Stimulated activated CD8-positive, alpha-beta memory T cell treated with anti-CD3 and anti-CD28 coated beads, Interleukin-4, amount 100 ng/mL, for 48 hours (primary cell): ENCODE measurements around the gene NTRK1.

Experiments used
- DNase-seq: peaks from one replicate; pipeline ENCODE4 v3.0.0-alpha.2; 2020

NTRK1 gene

DNA sequence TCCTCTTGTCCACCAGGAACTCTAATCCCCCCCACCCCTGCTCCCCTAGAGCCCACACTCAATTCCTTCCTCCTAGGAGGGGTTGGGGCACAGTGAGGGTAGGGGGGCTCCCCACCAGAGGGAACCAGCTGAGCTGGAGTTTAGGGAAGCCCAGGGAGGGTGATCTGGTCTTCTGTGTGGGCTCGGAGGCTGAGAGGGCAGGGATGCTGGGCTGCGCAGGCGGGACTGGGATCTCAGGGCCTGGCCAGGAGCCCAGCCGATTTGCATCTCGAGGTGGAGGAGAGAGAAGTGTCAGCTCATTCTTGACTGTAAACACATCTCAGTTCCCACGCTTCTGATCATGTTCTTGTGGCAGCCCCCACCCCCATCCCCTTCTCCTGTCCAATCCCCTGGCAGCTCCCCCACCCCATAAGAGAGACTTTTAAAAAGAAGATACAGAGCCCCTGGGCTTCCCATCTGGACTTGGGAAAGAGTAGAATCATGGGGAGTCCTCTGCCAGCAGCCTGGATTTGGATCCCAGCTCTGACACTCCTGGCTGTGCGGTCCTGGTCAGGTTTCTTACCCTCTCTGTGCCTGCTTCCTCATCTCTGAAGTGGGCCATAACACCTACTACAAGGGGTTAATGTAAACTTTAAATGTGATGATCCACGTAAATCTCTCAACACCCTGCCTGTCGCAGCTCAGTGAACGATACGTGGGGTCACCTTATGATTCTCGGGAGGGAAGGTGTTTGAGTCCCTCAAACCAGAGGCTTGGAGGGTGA lies 39.5 kb downstream of the NTRK1 start:
- no peak for DNase-seq

DNA sequence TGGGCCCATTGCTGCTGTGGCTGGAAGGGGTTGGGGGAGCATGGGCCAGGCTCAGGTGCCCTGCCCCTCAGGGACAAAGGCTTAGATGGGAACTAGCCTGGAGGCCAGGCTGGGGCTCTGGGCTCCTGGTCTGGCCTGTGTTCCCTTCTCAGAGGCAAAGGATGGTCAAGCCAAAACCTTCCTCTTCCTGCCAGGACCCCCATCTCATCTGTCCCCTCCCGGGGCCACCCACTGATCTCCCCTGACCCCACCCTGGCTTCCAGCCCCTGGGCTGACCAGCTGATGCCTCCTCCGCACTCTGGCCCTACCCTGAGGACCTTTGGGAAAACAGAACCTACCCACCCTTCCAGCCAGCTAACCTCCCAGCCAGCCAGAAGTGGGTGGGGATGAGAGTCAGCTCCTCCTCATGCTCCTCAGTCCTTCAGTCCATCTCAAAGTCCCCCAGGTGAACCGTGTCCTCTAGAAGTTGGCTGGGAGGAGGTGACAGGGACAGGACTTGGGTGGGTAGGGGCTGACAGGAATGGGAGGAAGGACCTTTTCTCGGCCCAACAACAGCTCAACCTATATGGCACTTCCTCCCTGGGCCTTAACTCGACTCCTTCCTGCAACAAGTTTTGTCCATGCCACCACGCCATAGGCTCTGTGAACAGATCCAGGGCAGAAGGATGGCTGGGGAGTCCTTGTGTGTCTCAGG lies 40.4 kb downstream of the NTRK1 start:
- DNase-seq: no peak

DNA sequence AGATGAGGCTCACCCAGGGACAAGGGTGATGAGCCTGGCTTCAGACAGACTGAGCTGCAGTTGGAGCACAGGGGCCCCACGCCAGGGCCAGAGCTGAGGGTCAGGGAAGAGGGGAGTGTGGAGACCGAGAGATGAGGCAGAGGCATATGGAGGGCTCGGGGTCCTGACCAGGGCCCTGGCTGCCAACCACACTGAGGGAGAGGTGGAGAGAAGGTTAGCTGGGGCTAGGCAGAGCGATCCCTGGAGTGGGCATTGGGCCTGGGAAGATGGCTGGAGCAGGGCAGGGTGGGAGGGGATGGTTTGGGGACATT lies 40.9 kb downstream of the NTRK1 start:
- DNase-seq: no peak

DNA sequence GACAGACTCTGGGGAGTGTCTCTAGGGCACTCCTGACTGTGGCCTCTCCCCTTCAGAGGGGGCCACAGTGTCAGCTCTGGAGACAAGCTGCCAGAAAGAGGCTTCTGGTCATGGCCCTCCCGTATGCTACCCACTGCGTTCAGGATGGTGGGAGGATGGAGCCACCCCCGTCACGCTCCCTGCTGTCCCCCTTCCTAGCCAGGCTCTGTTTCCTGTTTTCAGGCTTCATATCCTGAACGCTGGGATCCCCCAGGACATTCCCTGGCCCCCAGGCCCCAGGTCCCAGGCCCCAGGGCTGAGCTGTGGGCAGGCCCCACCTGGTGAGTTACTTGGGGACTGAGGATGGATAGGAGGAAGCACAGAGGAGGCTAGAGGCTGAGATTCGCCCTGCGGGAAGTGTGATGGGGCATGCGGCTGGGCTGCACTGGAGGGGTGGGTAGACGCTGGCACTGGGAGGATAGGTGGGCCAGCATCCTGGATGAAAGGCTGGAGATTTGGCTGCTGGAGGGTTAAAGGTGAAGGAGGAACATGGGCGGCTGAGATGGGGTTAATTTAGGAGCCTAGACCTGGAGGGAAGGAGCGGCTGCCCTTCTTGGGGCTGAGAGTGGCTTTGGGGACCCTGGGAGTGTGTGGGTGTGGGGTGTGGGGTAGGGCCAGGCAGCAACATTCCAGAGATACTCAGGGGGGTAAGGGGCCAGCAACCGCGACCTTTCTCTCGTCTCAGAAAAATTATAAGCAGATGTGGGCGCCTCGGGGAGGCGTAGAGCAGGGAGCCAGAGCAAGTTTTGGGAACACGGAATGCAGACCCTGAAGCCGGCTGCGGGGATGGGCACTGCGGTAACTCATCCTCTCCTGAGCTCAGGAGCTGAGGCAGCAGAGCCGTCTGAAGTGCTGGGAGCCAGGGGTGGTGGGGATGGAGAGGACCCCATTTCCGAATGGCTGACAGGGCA lies 41.6 kb downstream of the NTRK1 start:
- no peak for DNase-seq

DNA sequence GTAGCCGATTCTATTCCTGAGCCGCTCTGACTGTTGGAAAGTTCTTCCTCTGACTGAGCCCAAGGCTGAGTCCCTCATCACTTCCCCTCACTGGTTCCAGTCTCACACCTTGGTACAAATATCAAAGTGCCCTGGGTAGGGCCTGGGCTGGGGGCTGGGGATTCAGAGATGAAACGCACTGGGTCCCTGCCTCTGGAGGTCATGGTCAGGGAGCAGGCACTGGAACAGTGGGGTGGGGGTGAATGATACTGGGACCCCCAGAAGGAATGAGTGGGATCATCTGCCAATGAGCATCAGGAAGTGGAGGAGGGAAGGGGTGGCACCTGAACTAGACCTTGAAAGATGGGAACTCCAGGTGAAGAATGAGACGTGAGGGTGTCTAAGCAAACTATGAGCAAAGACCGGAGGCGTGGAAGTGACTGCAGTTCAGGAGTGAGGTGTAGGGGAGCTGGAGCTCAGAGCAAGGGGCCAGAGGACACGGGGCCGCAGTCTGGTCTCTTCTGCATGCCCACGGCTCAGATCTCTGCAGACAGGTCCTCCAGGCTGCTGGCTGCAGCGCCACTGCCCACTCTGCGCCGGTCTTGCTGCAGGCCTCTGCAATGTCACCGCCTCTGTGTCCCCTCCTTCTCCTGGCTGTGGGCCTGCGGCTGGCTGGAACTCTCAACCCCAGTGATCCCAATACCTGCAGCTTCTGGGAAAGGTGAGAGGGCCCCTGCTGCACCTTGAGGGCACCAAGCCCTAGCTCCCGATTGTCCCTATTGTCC lies 42.8 kb downstream of the NTRK1 start:
- no peak for DNase-seq

DNA sequence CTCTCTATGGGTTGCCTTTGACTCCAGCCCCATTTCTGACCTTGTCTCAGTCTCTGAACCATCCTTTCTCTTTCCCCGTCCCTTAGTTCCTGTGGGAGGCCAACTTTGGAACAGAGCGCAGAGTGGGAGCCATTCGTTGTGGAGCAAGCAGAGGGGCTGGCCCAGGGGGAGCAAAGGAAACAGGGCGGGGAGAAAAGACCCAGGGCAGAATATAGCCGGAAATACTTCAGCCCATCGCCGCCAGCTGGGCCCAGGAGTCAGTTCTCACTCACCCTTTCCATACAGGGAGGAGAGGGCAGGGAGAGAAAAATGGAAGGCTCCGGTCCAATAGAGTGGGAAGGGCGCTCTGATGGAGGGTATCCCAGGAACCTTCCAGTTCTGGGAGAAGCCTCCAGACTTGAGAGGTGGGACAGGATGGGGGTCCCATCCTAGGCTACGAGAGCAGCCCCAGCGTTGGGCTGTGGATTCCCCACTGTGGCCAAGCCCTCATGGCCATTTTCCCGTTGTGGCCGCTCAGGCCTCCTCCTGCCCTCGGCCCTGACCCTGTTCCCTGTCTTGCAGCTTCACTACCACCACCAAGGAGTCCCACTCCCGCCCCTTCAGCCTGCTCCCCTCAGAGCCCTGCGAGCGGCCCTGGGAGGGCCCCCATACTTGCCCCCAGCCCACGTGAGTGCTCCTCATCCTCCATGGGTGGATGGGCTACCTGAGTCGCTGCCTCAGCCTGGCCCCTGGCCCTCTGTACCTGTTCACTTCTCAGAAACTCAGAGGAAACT lies 43.7 kb downstream of the NTRK1 start:
- no peak for DNase-seq

DNA sequence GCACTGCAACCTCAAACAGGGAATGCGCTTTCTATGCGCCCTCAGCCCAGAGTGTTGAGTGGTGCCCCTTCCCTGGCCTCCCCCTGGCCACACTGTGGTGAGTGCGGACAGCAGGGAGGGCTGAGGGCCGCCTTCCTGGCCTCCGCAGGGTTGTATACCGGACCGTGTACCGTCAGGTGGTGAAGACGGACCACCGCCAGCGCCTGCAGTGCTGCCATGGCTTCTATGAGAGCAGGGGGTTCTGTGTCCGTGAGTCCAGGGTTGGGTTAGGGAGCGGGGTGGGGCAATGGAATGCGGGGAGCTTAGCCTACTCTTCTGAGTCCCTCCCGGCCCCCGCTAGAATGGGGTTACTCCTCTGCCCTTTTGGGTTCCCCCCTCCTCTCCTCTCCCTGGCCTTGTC lies 44.5 kb downstream of the NTRK1 start:
- no peak for DNase-seq

DNA sequence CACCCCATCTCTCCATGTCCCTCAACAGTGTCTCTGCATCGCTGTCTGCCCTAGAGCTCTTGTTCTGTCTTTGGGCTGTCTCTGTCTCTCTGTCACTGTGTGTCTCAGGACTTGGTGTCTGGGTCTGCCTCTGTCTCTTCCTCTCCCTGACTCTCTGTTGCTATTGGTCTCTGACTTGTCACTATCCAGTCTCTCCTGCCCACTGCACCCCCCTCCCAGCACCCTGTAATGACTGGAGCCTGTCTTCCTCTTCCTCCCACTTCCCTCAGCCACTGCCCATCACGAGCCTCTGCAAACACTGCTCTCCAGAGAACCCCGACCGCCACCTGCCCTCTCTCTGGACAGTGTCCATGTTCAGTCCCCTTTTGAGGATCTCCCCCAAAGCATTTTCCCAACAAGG lies 45.0 kb downstream of the NTRK1 start:
- DNase-seq: no peak

DNA sequence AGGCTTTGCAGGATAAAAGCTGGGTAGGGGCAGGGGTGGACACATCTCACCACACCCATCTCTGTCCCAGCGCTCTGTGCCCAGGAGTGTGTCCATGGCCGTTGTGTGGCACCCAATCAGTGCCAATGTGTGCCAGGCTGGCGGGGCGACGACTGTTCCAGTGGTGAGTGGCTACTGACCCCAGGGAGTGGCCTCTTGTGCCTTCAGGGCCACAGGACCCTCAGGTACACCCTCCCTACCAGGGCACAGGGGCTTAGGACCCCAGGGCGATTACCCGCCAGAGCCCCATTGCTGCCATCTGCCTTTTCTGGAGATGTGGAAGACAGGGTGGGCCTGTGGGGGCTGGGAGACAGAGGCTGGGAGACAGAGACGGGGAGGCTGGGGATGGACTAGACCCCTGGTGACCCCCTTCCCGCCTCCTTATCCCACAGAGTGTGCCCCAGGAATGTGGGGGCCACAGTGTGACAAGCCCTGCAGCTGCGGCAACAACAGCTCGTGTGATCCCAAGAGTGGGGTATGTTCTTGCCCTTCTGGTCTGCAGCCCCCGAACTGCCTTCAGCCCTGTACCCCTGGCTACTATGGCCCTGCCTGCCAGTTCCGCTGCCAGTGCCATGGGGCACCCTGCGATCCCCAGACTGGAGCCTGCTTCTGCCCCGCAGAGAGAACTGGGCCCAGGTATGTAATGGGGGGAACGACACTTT lies 45.7 kb downstream of the NTRK1 start:
- DNase-seq: no peak

DNA sequence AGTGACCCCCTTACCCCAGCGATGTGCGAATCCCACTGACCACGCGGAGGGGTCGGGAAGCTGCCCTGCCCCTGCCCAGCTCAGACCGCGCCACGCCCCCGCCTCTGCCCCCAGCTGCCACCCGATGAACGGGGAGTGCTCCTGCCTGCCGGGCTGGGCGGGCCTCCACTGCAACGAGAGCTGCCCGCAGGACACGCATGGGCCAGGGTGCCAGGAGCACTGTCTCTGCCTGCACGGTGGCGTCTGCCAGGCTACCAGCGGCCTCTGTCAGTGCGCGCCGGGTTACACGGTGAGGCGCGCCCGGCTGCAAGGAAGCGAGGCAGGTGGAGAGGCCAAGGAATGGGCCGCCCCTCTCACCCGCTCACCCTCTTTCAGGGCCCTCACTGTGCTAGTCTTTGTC lies 47.9 kb downstream of the NTRK1 start:
- no peak for DNase-seq

DNA sequence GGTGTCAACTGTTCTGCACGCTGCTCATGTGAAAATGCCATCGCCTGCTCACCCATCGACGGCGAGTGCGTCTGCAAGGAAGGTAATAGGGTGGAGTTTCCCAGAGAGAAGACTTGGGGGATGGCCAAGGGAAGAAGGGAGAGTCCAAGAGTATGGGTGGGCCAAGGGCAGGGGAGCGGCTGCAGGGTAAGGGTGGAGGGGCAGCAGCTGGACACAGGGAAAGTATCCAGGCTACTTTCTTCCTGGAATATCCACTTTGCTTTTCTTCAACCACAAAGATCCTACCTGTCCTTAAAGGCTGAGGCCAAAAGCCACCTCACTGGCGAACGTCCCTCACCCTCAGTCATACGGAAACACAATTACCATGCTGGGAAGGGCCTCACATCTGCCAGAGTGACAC lies 48.3 kb downstream of the NTRK1 start:
- DNase-seq: no peak

DNA sequence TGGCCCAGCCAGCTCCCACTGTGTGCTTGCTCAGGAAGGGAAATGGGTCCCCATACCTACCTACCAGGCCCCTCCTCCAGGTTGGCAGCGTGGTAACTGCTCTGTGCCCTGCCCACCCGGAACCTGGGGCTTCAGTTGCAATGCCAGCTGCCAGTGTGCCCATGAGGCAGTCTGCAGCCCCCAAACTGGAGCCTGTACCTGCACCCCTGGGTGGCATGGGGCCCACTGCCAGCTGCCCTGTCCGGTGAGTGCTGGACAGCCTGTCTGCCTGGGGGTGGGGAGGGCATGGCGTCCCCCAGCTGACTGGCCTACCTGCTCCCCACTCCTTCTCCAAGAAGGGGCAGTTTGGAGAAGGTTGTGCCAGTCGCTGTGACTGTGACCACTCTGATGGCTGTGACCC lies 49.0 kb downstream of the NTRK1 start:
- DNase-seq: no peak

DNA sequence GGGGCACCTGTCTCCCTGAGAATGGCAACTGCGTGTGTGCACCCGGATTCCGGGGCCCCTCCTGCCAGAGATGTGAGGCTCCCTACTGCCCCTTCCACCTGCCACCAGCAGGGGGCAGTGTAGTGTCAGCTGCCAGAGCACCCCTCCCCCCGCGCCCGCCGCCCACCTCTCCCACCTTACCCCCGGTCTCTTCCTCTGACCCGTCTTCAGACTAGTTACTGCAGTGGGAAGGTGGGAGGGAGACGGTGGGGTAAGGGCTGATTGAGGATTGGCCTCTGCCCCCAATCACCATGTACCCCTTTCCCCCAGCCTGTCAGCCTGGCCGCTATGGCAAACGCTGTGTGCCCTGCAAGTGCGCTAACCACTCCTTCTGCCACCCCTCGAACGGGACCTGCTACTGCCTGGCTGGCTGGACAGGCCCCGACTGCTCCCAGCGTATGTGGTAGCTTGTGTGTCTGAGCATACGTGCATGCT lies 49.7 kb downstream of the NTRK1 start:
- DNase-seq: peak; percentile 77

DNA sequence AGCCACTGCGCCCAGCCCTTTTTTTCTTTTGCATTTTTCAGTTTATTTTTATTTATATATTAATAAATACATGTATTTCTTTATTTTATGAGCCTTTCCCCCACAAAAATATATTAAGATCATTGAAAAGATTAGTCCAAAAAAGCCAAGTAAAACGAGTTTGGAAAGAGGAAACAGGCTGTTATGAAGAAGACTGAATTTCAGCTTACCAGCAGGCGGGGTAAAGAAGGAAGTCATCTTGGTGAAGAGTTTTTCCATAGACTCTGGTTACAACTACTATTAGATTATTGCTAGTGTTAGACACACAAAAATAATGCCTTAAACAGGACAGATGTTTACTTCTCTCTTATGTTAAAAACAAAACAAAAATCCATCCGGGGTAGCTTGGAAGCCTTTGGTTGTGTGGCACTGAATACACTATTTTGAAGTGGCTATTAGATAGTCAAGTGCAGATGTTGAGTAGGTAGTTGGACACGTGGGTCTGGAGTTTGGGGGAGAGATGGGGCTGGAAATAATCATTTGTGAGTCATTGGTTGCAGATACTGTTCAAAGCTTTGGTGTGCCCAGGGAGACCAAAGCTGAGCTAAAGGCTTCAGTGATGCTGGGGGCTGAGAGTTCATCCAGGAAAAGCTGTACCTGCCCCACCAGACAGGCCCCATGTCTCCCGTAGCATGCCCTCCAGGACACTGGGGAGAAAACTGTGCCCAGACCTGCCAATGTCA lies 51.1 kb downstream of the NTRK1 start:
- DNase-seq: no peak

DNA sequence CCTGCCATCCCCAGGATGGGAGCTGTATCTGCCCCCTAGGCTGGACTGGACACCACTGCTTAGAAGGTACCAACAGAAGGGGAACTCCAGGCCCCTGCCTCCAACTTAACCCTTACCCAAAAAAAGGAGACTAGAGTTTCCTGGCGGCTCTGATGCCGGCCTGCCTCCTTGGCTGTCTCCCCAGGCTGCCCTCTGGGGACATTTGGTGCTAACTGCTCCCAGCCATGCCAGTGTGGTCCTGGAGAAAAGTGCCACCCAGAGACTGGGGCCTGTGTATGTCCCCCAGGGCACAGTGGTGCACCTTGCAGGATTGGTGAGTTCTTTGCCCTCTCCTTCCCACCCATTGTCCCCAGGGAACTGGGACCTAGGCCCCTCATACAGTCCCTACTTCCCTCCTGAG lies 51.6 kb downstream of the NTRK1 start:
- DNase-seq: no peak

DNA sequence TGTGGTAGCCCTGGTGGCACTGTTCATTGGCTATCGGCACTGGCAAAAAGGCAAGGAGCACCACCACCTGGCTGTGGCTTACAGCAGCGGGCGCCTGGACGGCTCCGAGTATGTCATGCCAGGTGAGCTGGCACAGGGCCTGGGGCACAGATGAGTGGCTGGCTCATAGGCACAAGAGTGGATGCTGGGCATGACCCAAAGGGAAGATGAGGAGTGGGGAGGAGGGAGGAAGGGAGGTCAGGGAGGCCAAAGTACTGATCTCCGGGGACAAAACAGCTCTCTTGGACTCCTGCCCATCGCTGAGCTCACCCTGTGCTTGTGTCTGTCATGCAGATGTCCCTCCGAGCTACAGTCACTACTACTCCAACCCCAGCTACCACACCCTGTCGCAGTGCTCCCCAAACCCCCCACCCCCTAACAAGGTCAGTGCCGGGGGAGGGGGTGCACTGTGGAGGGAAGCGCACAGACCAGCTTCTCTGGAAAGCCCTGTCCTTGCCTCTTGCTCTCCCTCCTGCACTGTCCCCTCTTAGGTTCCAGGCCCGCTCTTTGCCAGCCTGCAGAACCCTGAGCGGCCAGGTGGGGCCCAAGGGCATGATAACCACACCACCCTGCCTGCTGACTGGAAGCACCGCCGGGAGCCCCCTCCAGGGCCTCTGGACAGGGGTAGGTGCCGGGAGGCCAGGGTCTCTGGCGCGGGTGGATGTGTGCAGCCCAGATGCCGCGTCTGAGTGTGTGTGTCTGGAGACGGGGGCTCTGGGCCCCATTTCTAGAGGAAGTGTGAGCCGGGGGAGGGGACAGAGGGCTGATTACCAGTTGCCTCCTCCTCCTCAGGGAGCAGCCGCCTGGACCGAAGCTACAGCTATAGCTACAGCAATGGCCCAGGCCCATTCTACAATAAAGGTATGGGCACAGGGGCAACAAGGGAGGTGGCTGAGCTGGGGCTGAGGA lies 52.5 kb downstream of the NTRK1 start:
- no peak for DNase-seq

DNA sequence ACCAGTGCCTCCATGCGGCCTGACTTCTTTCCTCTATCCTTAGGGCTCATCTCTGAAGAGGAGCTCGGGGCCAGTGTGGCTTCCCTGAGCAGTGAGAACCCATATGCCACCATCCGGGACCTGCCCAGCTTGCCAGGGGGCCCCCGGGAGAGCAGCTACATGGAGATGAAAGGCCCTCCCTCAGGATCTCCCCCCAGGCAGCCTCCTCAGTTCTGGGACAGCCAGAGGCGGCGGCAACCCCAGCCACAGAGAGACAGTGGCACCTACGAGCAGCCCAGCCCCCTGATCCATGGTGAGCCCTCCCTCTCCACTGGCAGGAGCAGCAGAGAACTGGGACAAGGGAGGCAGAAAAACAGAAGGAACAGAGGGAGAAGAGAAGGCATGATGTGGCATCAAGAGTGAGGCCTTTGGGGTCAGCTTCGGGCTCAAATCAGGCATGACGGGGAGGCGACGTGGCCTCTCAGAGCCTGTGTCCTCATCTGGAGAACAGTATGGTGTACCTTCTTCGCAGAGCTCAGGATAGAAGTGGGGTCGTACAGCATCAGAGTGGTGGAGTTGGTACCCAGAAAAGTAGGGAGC lies 53.2 kb downstream of the NTRK1 start:
- DNase-seq: no peak

DNA sequence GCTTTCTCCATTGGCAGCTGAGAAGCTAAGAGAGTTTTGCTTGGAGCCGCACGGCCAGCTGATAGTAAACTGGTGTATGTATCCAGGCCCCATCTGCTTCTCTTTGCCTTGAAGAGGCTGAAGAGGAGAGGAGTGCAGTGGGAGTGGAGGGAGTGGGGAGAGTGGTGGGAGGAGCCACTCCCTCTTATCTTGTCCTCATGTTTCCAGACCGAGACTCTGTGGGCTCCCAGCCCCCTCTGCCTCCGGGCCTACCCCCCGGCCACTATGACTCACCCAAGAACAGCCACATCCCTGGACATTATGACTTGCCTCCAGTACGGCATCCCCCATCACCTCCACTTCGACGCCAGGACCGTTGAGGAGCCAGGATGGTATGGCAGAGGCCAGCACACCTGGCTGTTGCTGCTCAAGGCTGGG lies 53.8 kb downstream of the NTRK1 start:
- no peak for DNase-seq
